ENCODE measurements around the gene SCN11A.

DNA sequence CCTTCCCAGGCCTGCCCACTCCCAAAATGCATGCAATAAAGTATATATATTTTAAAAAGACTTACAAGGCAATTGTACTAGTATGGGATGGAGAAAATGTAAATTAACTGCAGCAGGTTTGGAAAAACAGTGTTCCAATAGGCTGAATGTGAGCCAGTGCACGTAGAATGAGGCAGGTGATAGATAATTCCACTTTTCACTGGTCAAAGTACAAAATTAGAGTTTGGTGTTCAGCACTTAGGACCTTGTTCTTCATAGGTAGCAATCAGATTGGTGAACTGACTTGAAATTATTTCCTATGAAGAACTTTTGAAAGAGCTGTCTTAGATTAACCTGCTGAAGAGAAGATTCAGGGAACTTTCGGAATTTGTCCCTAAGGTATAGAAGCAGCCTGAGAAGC lies 2.0 kb upstream of the SCN11A start:
- TF ChIP-seq, protein P1, sequence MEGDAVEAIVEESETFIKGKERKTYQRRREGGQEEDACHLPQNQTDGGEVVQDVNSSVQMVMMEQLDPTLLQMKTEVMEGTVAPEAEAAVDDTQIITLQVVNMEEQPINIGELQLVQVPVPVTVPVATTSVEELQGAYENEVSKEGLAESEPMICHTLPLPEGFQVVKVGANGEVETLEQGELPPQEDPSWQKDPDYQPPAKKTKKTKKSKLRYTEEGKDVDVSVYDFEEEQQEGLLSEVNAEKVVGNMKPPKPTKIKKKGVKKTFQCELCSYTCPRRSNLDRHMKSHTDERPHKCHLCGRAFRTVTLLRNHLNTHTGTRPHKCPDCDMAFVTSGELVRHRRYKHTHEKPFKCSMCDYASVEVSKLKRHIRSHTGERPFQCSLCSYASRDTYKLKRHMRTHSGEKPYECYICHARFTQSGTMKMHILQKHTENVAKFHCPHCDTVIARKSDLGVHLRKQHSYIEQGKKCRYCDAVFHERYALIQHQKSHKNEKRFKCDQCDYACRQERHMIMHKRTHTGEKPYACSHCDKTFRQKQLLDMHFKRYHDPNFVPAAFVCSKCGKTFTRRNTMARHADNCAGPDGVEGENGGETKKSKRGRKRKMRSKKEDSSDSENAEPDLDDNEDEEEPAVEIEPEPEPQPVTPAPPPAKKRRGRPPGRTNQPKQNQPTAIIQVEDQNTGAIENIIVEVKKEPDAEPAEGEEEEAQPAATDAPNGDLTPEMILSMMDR (IDR thresholded peaks at IDR 0.05) = no peak
- no peak for TF ChIP-seq EZH2 (IDR thresholded peaks at IDR 0.05)
